G401 (cell line): ENCODE data around the gene ADORA1. TPM values are rescaled to one million over a fixed set of nuclear protein-coding genes. Genes with fewer than 3 reads are reported as not detected.

Source experiments
- DNase-seq: peaks from one replicate; pipeline ENCODE4 v3.0.0-alpha.2; 2015; ENCODE audit warnings: low spot score
- in situ Hi-C: cut with HindIII; loops from 2 replicates; pipeline ENCODE4 v1.10.0; 2016; ENCODE audit warnings: low sequenced_read_pairs, mixed read lengths
- total RNA-seq: library from RNA; depleted of rRNA; stranded (reverse); fragments of >200 nt; shearing (Covaris generic); gene quantifications from 2 replicates; pipeline ENCODE4 v1.2.3, GENCODE V29; 2014

The ADORA1 gene
- total RNA-seq, 1 experiment from 2014 or later: 13.2 TPM

GRCh38 chr1:203197625-203198024 is 70.1 kb downstream of the ADORA1 start:
- in situ Hi-C loops: no loop called here
- no peak for DNase-seq

GRCh38 chr1:203199002-203199401 is 71.5 kb downstream of the ADORA1 start:
- in situ Hi-C loops: no loop called here
- no peak for DNase-seq

- DNase-seq: no peak
- in situ Hi-C loops: no loop called here
Measured at GRCh38 chr1:203199481-203199815, 71.9 kb downstream of the ADORA1 start.

GRCh38 chr1:203199816-203200571 is 72.5 kb downstream of the ADORA1 start:
- DNase-seq: peak; percentile 88
- in situ Hi-C loops: no loop called here

DNA sequence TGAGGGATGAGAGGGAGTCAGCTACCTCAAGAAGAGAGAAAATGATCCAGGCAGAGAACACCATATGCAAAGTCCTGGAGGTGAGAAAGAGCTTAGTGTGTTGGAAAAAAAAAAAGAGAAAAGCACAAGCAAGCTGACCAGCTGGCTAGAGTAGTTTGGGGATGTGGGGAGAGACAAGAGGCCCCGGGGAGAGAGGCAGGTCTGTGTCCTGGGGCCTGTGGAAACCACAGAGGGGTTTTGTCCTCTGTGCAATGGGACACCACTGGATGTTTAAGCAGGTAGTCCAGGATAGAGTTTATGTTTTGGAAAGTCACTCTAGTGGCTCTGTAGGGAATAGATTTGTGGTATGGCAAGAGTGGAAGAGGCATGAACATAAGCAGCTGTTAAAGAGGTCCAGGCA is 73.4 kb downstream of the ADORA1 start:
- no peak for DNase-seq
- in situ Hi-C loops: no loop called here

DNA sequence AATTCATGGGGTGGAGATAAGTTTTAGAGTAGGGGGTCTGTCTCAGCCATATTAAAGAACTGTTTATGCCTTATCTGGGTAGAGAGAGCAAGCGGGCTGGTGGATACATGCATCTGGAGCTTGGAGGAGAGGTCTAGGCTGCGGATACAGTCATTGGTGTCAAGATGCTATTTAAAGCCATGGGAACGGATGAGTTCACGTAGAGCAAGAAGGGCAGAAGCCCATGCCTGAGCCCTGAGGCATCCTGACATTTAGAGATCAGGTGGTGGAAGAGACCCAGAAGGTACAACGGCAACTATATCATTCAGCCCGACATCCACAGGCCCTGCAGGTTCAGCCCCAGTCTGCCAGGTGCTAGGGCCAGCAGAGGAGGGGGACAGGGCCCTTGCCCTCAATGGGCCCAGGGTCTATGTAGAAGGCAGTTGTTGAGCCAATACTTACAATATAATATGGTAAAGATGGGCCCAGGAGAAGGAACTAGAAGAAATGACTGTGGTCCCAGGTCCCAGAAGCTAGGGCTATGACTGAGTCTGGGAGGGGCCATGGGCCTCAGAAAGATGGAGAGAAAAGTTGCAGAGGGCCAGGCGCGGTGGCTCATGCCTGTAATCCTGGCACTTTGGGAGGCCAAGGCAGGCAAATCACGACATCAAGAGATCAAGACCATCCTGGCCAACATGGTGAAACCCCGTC is 74.1 kb downstream of the ADORA1 start:
- in situ Hi-C loops: no loop called here
- no peak for DNase-seq

GRCh38 chr1:203202431-203203245 is 75.1 kb downstream of the ADORA1 start:
- in situ Hi-C loops: no loop called here
- DNase-seq: no peak

DNA sequence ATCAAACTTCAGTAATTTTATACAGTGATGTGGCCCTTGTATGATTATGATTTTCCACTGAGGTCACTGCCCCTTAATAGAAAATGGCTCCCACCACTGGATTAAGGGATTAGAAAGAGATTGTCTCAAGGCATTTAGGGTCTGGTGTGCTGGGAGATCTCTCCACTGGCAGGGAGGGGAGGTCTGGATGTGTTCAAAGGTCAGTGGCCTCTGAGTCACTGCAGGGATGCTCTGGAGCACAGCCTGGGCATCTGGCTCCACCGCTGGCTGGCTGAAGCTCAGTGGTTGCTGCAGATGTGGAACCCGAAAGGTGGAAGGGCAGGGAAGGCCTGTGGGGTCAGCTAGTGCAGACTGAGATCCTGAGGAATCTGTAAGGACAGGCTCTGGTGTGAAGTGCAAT is 77.2 kb downstream of the ADORA1 start:
- DNase-seq: no peak
- in situ Hi-C loops: no loop called here

DNA sequence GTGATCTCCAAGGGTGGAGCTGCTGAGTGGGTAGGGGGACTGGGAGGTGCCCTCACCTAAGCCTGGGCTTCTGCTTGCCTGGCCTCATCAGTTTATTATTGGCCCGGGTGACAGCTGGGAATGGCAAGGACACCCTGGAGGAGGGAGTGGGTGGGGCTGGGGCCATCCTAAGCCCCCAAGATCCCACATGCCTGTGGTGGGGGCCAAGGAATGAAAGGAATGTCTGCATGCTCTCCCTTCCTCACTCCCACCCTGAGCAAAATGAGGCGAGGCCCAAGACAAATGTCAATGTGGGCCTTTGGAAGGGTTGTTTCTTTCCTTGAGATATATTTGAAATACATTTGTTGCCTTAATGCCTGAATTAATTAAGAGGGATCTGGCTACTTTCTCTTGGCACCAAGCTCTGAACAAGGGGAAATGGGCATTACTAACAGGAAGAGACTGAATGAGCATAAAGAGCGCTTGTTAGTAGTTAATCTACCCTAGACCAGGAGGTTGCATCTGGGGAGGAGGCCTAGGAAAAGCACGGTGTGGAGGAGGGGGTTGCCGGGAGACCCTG is 78.7 kb downstream of the ADORA1 start:
- in situ Hi-C loops: no loop called here
- no peak for DNase-seq

GRCh38 chr1:203207751-203208150 is 80.2 kb downstream of the ADORA1 start:
- peak; percentile 58 for DNase-seq
- in situ Hi-C loops: no loop called here

DNA sequence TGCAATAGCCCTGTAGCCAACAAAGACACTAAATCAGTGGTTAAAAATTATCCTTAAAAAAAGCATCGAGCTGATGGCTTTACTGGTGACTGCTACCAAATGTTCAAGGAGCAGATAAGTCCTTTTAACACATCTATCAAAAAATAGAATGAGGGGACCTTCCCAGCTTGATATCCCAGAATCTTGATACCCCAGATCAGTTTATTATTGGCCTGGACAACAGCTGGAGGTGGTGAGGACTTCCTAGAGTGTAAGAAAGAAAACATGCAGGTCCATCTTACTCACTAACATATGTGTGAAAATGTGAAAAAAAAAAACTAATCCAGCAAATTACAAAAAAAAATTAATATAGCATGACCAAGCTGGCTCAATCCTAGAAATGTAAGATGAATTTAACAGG is 80.7 kb downstream of the ADORA1 start:
- DNase-seq: no peak
- in situ Hi-C loops: no loop called here

GRCh38 chr1:203210350-203210749 is 82.8 kb downstream of the ADORA1 start:
- in situ Hi-C loops: no loop called here
- DNase-seq: no peak

DNA sequence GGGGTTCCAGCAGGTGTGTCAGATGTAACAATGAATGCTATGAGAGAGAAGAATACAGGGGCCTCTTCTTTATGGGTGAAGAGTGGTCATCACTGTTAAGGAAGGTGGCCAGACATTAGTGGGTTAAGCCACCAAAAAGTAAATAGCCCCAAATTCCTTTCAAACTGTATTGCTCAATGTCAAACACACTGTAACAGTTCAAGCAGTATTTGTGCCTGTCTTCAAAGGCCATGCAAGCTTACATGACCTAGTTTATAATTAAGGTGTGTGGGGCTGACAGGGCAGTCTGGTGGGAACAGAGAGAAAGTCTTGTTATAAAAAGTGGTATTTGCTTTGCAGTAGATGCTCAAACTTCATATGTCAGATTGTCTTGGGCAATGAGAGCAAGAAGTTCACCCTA is 83.5 kb downstream of the ADORA1 start:
- in situ Hi-C loops: no loop called here

GRCh38 chr1:203211812-203212211 is 84.3 kb downstream of the ADORA1 start:
- DNase-seq: no peak
- in situ Hi-C loops: no loop called here

More for the DNA sequence above, 83.5 kb downstream of the ADORA1 start:
- DNase-seq: no peak

DNA sequence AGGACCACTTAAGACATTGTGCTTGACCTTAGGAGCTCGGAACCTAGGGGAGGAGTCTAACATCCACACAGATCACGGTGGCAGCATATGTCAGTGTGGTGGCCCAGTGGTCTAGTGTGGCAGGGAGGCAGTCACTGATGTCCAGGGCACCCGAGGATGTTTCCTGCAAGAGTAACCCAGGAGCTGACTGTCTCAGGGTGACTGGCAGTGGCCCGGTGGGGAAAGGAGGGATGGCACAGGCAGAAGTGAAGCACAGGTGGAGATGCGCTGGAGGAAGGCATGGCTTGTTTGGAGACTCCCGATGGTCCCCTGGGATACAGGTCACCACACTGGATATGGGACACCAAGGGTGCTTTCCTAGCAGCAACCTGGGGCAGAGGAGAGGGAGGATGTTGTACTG is 85.6 kb downstream of the ADORA1 start:
- in situ Hi-C loops: no loop called here

DNA sequence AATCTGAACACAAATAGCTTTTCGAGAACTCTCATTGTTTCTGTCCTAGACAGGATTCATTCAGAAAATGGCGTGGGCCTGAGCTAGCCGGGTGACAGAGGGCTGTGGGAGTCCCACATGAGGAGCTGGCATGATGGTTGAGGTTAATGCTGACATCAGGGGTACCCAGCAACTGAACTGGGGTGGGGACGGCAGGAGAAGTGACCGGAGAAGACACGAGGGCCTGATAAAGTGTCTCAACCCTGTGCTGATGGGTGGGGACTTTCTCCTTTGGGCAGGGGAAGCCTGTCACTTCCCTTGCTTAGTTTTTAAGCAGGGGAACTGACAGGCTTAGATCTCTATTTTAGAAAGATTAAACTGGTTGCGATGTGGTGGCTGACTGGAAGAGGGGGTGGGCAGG is 87.3 kb downstream of the ADORA1 start:
- no peak for DNase-seq
- in situ Hi-C loops: no loop called here

More for the DNA sequence above, 85.6 kb downstream of the ADORA1 start:
- DNase-seq: no peak

DNA sequence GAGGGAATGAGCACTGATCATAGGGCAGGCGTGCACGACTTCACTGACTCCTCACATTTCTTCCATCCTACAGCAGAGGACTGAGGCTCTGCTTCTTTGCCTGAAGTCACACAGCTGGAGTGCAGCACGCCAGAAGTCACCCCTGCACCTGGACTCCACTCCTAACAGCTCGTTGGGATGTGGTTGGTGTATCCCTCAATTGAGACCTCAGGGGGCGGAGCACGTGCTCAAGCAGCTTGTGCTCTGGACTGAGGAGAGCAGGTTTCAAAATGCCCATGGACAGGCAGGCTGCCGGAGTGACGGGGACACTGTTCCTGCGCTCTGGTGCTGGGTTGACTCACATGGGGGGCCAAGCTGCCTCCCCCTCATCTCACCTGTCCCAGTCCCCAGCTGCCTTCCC is 88.0 kb downstream of the ADORA1 start:
- in situ Hi-C loops: no loop called here
- peak; percentile 56 for DNase-seq

DNA sequence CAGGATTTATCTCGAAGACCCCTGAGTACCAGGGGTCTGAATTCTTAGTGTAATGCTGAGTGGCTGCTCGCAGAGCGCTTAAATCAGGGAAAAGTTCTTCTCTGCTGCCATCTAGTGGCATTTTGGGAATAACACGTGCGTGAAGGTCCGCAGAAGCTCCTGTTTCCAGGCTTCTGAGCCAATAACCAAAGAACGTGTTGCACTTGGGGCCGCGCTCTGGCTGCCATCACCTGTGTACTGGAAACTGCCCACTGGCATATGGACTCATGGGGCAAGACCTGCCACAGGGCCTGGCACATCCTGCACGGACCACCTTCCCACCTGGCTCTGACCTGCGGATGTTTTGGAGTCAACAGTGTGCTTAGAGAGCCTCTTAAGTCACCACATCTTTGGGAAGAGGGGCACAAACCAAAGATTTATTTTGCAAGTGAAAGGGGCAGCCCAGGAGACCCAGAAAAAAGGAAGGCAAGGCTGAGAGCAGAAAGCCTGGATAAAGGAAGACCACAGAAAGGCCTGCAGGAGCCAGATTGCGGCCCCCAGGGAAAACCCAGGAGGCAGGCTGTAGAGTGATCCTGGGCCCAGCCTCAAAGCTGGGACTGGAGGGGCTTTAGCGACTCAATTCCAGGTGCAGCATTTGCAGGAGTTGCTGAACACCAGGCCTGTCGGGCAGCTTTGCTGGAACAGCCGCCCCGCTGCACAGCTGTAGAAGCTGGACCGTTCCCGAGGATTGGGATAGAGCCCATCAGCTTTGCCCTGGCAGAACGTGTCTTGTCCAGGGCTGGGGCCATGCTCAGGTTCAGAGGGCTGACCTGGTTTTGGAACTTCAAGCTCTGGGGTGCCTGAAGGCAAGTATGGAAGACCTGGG is 89.0 kb downstream of the ADORA1 start:
- in situ Hi-C loops: no loop called here
- DNase-seq: peak; percentile 94
